Endothelial cell (in vitro differentiated cells): ENCODE data around the gene ARAP2. TPM values are rescaled to one million over a fixed set of nuclear protein-coding genes. Genes with fewer than 3 reads are reported as not detected.

Experiments
- DNase-seq: peaks from one replicate; pipeline ENCODE4 v3.0.0; 2021; ENCODE audit warnings: low spot score
- H3K27ac Mint-ChIP-seq: one replicate; pipeline ENCODE4 v1.8.0; 2021; ENCODE audit warnings: mixed read lengths, inconsistent platforms; ENCODE audit not compliant: unreplicated experiment
- H3K27me3 Mint-ChIP-seq: one replicate; pipeline ENCODE4 v1.8.0; 2021; ENCODE audit warnings: mild to moderate bottlenecking, moderate library complexity, mixed read lengths, inconsistent platforms; ENCODE audit not compliant: unreplicated experiment
- H3K36me3 Mint-ChIP-seq: one replicate; pipeline ENCODE4 v1.8.0; 2021; ENCODE audit warnings: mild to moderate bottlenecking, low read depth, mixed read lengths, inconsistent platforms; ENCODE audit not compliant: unreplicated experiment
- H3K4me1 Mint-ChIP-seq: one replicate; pipeline ENCODE4 v1.8.0; 2021; ENCODE audit warnings: mild to moderate bottlenecking, mixed read lengths, inconsistent platforms; ENCODE audit not compliant: unreplicated experiment
- H3K4me3 Mint-ChIP-seq: one replicate; pipeline ENCODE4 v1.8.0; 2021; ENCODE audit warnings: mild to moderate bottlenecking, mixed read lengths, inconsistent platforms; ENCODE audit not compliant: unreplicated experiment
- H3K9me3 Mint-ChIP-seq: one replicate; pipeline ENCODE4 v1.8.0; 2021; ENCODE audit warnings: mixed read lengths, inconsistent platforms; ENCODE audit not compliant: unreplicated experiment
- CTCF ChIP-seq: fragments of 200-600 bp; sonication (generic); IDR thresholded peaks from one replicate; pipeline ENCODE4 v1.5.0; 2021; ENCODE audit warnings: antibody characterized with exemption; ENCODE audit not compliant: unreplicated experiment
- total RNA-seq: library from RNA; stranded (reverse); fragmentation: NEBNext Ultra II Directional; extraction: Animal tissue kit (Norgen Biotek cat#: 25700); gene quantifications from one replicate; pipeline ENCODE4 v1.2.1, GENCODE V29; 2021; ENCODE audit not compliant: unreplicated experiment

ARAP2 gene
- total RNA-seq, 1 donor from 2014 or later: 20.1 TPM

DNA sequence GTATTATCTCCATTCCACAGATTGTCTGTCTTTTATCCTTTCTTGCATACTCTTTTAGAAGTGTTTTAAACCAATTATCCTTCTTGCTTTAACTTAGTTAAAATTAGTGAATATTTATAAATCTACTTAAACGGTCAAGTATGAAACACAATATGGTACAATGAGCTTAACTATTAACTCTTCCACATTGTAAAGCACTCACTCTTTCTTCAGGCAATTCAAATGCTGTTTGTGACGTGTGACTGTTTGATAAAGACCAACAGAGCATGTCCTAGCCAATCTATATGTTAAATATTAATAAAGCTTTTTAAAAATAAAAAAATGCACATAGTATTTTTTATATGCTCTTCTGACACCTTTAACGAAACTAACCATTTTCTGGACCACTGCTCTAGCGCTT lies 192.7 kb downstream of the ARAP2 start:
- Mint-ChIP-seq H3K9me3 (no peaks in the 10 kb centered on the region), H3K27me3 (no peaks in the 10 kb centered on the region), H3K4me1 (no peaks in the 10 kb centered on the region), H3K27ac (no peak overlapping the region), H3K36me3 (no peaks in the 10 kb centered on the region), H3K4me3 (no peak overlapping the region)
- TF ChIP-seq CTCF: no peak
- DNase-seq: no peak

DNA sequence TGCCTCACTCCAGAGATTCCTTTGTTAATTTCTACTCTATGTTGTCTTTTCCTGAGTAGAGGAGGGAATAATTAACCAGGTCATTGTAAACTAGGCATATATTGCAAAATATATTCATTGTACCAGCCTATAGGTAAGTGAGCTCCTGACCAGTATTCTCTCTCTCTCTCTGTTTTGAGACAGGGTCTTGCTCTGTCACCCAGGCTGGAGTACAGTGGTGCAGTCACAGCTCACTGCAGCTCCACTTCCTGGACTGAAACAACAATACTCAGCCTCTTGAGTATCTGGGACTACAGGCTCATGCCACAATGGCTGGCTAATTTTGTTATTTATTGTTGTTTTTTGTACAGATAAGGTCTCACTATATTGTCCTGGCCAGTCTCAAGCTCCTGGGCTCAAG lies 198.3 kb downstream of the ARAP2 start:
- Mint-ChIP-seq H3K4me3 (no peak overlapping the region), H3K27ac (no peak overlapping the region), H3K36me3 (no peaks in the 10 kb centered on the region), H3K4me1 (no peaks in the 10 kb centered on the region), H3K27me3 (no peaks in the 10 kb centered on the region), H3K9me3 (no peaks in the 10 kb centered on the region)
- no peak for TF ChIP-seq CTCF
- no peak for DNase-seq

- Mint-ChIP-seq H3K27ac (no peak overlapping the region), H3K4me3 (no peak overlapping the region), H3K36me3 (no peaks in the 10 kb centered on the region), H3K4me1 (no peaks in the 10 kb centered on the region), H3K27me3 (no peaks in the 10 kb centered on the region), H3K9me3 (no peaks in the 10 kb centered on the region)
- DNase-seq: no peak
- TF ChIP-seq CTCF: no peak
Observed at GRCh38 chr4:36043901-36044300, 200.4 kb downstream of the ARAP2 start.

DNA sequence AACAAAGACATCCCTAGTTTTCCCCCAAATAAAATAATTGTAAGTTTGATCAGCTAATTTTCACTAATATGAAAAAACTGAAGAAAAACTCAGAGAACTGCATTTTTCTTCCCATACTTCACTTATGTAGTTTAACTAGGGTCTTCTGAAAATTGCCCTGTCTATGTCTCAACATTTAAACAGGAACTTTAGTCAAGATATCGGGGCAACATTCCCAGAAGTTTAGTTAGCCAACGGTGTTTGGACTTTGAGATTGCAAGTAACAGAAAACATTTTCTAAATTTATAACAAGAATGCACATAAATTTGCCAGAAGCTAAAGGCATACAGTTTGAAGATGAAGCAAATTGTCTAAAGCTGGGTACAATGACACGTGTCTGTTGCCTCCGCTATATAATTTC lies 201.1 kb downstream of the ARAP2 start:
- no peaks in the 10 kb centered on the region for H3K36me3 Mint-ChIP-seq
- no peak for DNase-seq
- no peaks in the 10 kb centered on the region for H3K4me1 Mint-ChIP-seq
- H3K27me3 Mint-ChIP-seq: no peaks in the 10 kb centered on the region
- no peak overlapping the region for H3K27ac Mint-ChIP-seq
- H3K9me3 Mint-ChIP-seq: no peaks in the 10 kb centered on the region
- no peak overlapping the region for H3K4me3 Mint-ChIP-seq
- no peak for TF ChIP-seq CTCF

GRCh38 chr4:36042122-36042970 lies 202.0 kb downstream of the ARAP2 start:
- no peak for DNase-seq
- no peaks in the 10 kb centered on the region for H3K4me1 Mint-ChIP-seq

More at GRCh38 chr4:36042122-36042970, 202.0 kb downstream of the ARAP2 start:
- TF ChIP-seq CTCF: no peak
- H3K27ac Mint-ChIP-seq: no peak overlapping the region
- no peaks in the 10 kb centered on the region for H3K9me3 Mint-ChIP-seq
- no peaks in the 10 kb centered on the region for H3K36me3 Mint-ChIP-seq
- H3K27me3 Mint-ChIP-seq: no peaks in the 10 kb centered on the region
- H3K4me3 Mint-ChIP-seq: no peak overlapping the region
